ENCODE data around the gene SOX1.
A peak's percentile ranks its signal among the peaks of the same experiment; 100 is the strongest.

Gene SOX1

DNA sequence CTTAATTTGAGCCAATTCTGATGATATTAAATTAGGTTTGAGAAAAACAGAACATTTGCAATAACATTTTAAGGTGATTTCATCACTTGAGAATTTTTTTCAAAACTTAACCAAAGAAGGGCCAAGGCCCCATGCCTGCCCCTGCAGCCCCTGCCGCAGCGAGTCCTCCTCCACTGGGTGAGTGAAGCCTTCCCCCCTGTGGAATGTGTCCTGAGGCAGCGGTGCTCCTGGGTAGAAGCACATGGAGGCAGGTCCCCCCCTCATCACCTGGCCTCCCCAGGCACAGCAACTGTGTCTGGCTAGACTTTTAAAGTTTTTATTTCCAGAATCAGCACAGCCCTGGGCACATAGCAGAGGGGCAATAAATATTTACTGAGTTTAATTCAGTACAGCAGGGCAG is 10.8 kb downstream of the SOX1 start:
- no peak for DNase-seq (ENCODE audit: low read depth in 2 of 2)
- no peak overlapping the region for H3K4me3 ChIP-seq (replicated peaks in 1 of 2; ENCODE audit: low read depth in 2 of 2, low read length in 2 of 2)
- TF ChIP-seq CTCF (IDR thresholded peaks at IDR 0.05; ENCODE audit: low read depth, low read length) = no peak

GRCh38 chr13:112078216-112078615 is 11.3 kb downstream of the SOX1 start:
- TF ChIP-seq CTCF (IDR thresholded peaks at IDR 0.05; ENCODE audit: low read depth, low read length) = no peak
- DNase-seq (ENCODE audit: low read depth in 2 of 2) = no peak
- no peak overlapping the region for H3K4me3 ChIP-seq (replicated peaks in 1 of 2; ENCODE audit: low read depth in 2 of 2, low read length in 2 of 2)

GRCh38 chr13:112078879-112079531 is 12.1 kb downstream of the SOX1 start:
- TF ChIP-seq CTCF (IDR thresholded peaks at IDR 0.05; ENCODE audit: low read depth, low read length) = no peak
- no peak overlapping the region for H3K4me3 ChIP-seq (replicated peaks in 1 of 2; ENCODE audit: low read depth in 2 of 2, low read length in 2 of 2)
- DNase-seq (ENCODE audit: low read depth in 2 of 2) = no peak

- TF ChIP-seq CTCF (IDR thresholded peaks at IDR 0.05; ENCODE audit: low read depth, low read length) = no peak
- peak; percentile 5 to 24 for DNase-seq (ENCODE audit: low read depth in 2 of 2)
- H3K4me3 ChIP-seq (replicated peaks in 1 of 2; ENCODE audit: low read depth in 2 of 2, low read length in 2 of 2) = no peak overlapping the region
Observed at GRCh38 chr13:112079696-112080095, 12.7 kb downstream of the SOX1 start.

- DNase-seq (ENCODE audit: low read depth in 2 of 2) = no peak
- no peak for TF ChIP-seq CTCF (IDR thresholded peaks at IDR 0.05; ENCODE audit: low read depth, low read length)
Observed at GRCh38 chr13:112083971-112084370, 17.0 kb downstream of the SOX1 start.

GRCh38 chr13:112092453-112092852 is 25.5 kb downstream of the SOX1 start:
- H3K4me3 ChIP-seq (replicated peaks in 1 of 2; ENCODE audit: low read depth in 2 of 2, low read length in 2 of 2) = no peak overlapping the region
- TF ChIP-seq CTCF (IDR thresholded peaks at IDR 0.05; ENCODE audit: low read depth, low read length) = no peak
- DNase-seq (ENCODE audit: low read depth in 2 of 2) = no peak

More at GRCh38 chr13:112083971-112084370, 17.0 kb downstream of the SOX1 start:
- no peak overlapping the region for H3K4me3 ChIP-seq (replicated peaks in 1 of 2; ENCODE audit: low read depth in 2 of 2, low read length in 2 of 2)

DNA sequence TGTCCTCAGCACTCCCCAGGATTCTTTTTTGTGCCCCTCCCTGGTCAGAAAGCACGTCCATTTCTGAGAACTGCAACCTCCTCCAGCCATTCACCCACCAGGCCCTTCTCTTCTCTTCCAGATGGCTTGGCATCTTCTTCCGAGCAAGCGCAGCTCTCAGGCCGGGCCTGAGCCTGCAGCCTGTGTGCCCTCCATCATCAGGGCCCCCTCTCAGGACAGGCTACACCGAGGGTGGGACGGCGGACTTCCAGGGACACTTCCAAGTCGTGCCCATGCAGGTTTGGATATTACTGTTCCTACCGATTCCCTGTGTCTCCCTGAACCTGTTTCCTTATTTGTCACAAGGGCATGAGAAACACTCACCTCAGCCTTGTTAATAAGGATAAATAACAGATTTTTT is 28.4 kb downstream of the SOX1 start:
- no peak for TF ChIP-seq CTCF (IDR thresholded peaks at IDR 0.05; ENCODE audit: low read depth, low read length)
- DNase-seq (ENCODE audit: low read depth in 2 of 2) = no peak
- H3K4me3 ChIP-seq (replicated peaks in 1 of 2; ENCODE audit: low read depth in 2 of 2, low read length in 2 of 2) = no peak overlapping the region

All from cardiac fibroblast (primary cell).